WTC11 (cell line): ENCODE data around the gene MYH11.

Experiments
- AFF4 ChIP-seq: sonication (generic); formaldehyde crosslinking; IDR thresholded peaks from 2 replicates; pipeline ENCODE4 v1.8.1; 2023; ENCODE audit warnings: mild to moderate bottlenecking, missing genetic modification reagents, borderline replicate concordance
- ARID4B ChIP-seq: sonication (generic); formaldehyde crosslinking; IDR thresholded peaks from 2 replicates; pipeline ENCODE4 v1.8.0; 2023; ENCODE audit warnings: missing genetic modification reagents, mild to moderate bottlenecking, borderline replicate concordance
- IRF2 ChIP-seq: sonication (generic); formaldehyde crosslinking; IDR thresholded peaks from 2 replicates; pipeline ENCODE4 v1.8.0; 2022; ENCODE audit warnings: low read depth, missing genetic modification reagents, borderline replicate concordance
- ZNF512 ChIP-seq: sonication (generic); formaldehyde crosslinking; IDR thresholded peaks from 2 replicates; pipeline ENCODE4 v1.8.1; 2022; ENCODE audit warnings: missing genetic modification reagents, borderline replicate concordance

- TF ChIP-seq ARID4B (CRISPR knock-in tag) (no peak), IRF2 (CRISPR knock-in tag) (no peak), ZNF512 (CRISPR knock-in tag) (no peak), AFF4 (no peak)
These were observed 115.5 kb downstream of the MYH11 start for GRCh38 chr16:15741207-15741871.
